GM23248 (cell line): ENCODE measurements around the gene HAPSTR1. TPM values are rescaled to one million over a fixed set of nuclear protein-coding genes. Genes with fewer than 3 reads are reported as not detected.

Experiments
- DNase-seq: peaks from one replicate; pipeline ENCODE4 v3.0.0-alpha.2; 2015
- H2AFZ ChIP-seq: fragments of 200-600 bp; sonication (generic); 2 replicates; pipeline ENCODE4 v1.6.1; 2016; ENCODE audit warnings: antibody characterized with exemption
- H3F3A ChIP-seq: fragments of 200-600 bp; sonication (generic); 2 replicates; pipeline ENCODE4 v1.6.1; 2016; ENCODE audit warnings: mild to moderate bottlenecking, antibody characterized with exemption, mixed run types; ENCODE audit not compliant: insufficient read depth
- H3K27ac ChIP-seq: fragments of 200-600 bp; sonication (generic); 2 replicates; pipeline ENCODE4 v1.5.1; 2016; ENCODE audit warnings: mild to moderate bottlenecking
- H3K27me3 ChIP-seq: fragments of 200-600 bp; sonication (generic); replicated peaks from 2 replicates; pipeline ENCODE4 v1.6.1; 2016; ENCODE audit warnings: mild to moderate bottlenecking; ENCODE audit not compliant: insufficient read depth
- H3K36me3 ChIP-seq: fragments of 200-600 bp; sonication (generic); 2 replicates; pipeline ENCODE4 v1.6.1; 2016; ENCODE audit warnings: low read depth, mild to moderate bottlenecking
- H3K4me1 ChIP-seq: fragments of 200-600 bp; sonication (generic); 2 replicates; pipeline ENCODE4 v1.6.1; 2016; ENCODE audit warnings: mild to moderate bottlenecking; ENCODE audit not compliant: insufficient read depth
- H3K4me2 ChIP-seq: fragments of 200-600 bp; sonication (generic); one replicate; pipeline ENCODE4 v1.6.1; 2016; ENCODE audit warnings: mild to moderate bottlenecking; ENCODE audit not compliant: unreplicated experiment
- H3K4me3 ChIP-seq: fragments of 200-600 bp; sonication (generic); 2 replicates; pipeline ENCODE4 v1.5.1; 2016; ENCODE audit warnings: mild to moderate bottlenecking
- H3K79me2 ChIP-seq: fragments of 200-600 bp; sonication (generic); 2 replicates; pipeline ENCODE4 v1.6.1; 2016; ENCODE audit warnings: mild to moderate bottlenecking; ENCODE audit not compliant: insufficient read depth
- H3K9ac ChIP-seq: fragments of 200-600 bp; sonication (generic); 2 replicates; pipeline ENCODE4 v1.6.1; 2016; ENCODE audit warnings: mild to moderate bottlenecking
- H3K9me2 ChIP-seq: fragments of 200-600 bp; sonication (generic); 2 replicates; pipeline ENCODE4 v1.6.1; 2016; ENCODE audit warnings: mixed run types, mild to moderate bottlenecking, moderate library complexity; ENCODE audit not compliant: insufficient read depth
- H3K9me3 ChIP-seq: fragments of 200-600 bp; sonication (generic); one replicate; pipeline ENCODE4 v1.6.1; 2017; ENCODE audit warnings: low read depth
- H4K20me1 ChIP-seq: fragments of 200-600 bp; sonication (generic); 2 replicates; pipeline ENCODE4 v1.6.0; 2016; ENCODE audit not compliant: insufficient read depth
- EZH2 ChIP-seq: fragments of 200-600 bp; sonication (generic); IDR thresholded peaks from 2 replicates; pipeline ENCODE4 v1.6.1; 2018; ENCODE audit warnings: antibody characterized with exemption, mild to moderate bottlenecking; ENCODE audit not compliant: insufficient read depth, poor library complexity, severe bottlenecking
- EZH2phosphoT487 ChIP-seq: fragments of 200-600 bp; sonication (generic); IDR thresholded peaks from 2 replicates; pipeline ENCODE4 v1.6.1; 2018; ENCODE audit warnings: antibody characterized with exemption, moderate library complexity, mild to moderate bottlenecking, low read depth; ENCODE audit not compliant: insufficient read depth
- WGBS, 2 experiments: methylation state at CpG; one replicate each; pipeline ENCODE4 v1.1.6; 2015 to 2017; ENCODE audit warnings: low lambda C conversion rate in 2 of 2, low coverage in 1 of 2; ENCODE audit errors: missing lambda C conversion rate in 2 of 2; 5-methylcytosine and 5-hydroxymethylcytosine counted together
- in situ Hi-C: fragments of 300-500 bp; cut with MboI; formaldehyde crosslinking; loops from 2 replicates; pipeline ENCODE4 v1.15.0; 2020
- polyA plus RNA-seq: library from polyadenylated mRNA; unstranded; fragments of >200 nt; fragmentation: Nextera tagmentation; extraction: Ambion mirVana; gene quantifications from 2 replicates; pipeline ENCODE4 v1.2.1, GENCODE V29; 2016
- total RNA-seq: library from RNA; depleted of rRNA; stranded (reverse); fragments of >200 nt; shearing (Covaris generic); gene quantifications from 2 replicates; pipeline ENCODE4 v1.2.3, GENCODE V29; 2014

Gene HAPSTR1
- total and polyA plus RNA-seq, 2 experiments from 2014 or later: 11.7 to 79.2 TPM

GRCh38 chr16:9095656-9096397 is 4.4 kb downstream of the HAPSTR1 start:
- peak overlapping the region; percentile 14; the same call in 1 of the 2 replicates for H3K27ac ChIP-seq
- peak overlapping the region; percentile 93 for H3K4me2 ChIP-seq
- H3K4me3 ChIP-seq: peak overlapping the region; percentile 87
- no peaks in the 10 kb centered on the region for H3K9me2 ChIP-seq
- WGBS, 2 experiments: 54 to 68% methylated on average over 1 of the region's 1 CpG
- H3K9ac ChIP-seq: peak overlapping the region; percentile 97; the same call in 1 of the 2 replicates
- H3F3A ChIP-seq: peaks cover 62% of the 10 kb centered on the region
- H2AFZ ChIP-seq: no peak overlapping the region
- H3K79me2 ChIP-seq: peaks cover 93% of the 10 kb centered on the region
- TF ChIP-seq EZH2: no peak
- TF ChIP-seq EZH2phosphoT487: no peak
- H3K27me3 ChIP-seq: no peaks in the 10 kb centered on the region
- in situ Hi-C loops: no loop called here
- peaks cover 63% of the 10 kb centered on the region for H4K20me1 ChIP-seq
- no peaks in the 10 kb centered on the region for H3K9me3 ChIP-seq
- DNase-seq: no peak
- H3K4me1 ChIP-seq: peaks cover 66% of the 10 kb centered on the region
- H3K36me3 ChIP-seq: peaks cover 24% of the 10 kb centered on the region

DNA sequence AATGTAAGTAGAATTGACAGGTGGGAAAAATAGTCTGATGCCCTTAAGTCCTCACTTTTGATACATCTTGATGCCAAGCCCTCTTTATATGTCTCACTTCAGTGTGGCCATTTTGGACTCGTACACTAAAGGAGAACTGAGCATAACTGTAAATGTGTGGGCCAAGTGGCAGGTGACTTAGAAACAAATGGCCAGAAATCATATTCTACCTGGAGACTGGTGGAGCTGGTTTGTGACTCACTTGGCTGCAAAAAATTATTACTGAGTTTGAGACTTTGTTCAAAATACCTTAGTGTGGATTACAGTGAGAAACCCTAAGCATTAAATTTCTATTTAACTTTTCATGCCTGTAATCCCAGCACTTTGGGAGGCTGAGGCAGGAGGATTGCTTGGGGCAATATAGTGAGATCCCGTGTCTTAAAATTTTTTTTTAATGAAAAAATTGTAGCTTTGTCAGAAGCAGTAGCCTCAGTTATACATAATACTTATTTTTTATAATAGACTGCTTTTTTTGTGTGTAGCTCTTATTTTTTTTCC is 5.0 kb downstream of the HAPSTR1 start:
- peaks cover 31% of the 10 kb centered on the region for H3K36me3 ChIP-seq
- peaks cover 68% of the 10 kb centered on the region for H3F3A ChIP-seq
- no peak for DNase-seq
- peak overlapping the region; percentile 93 for H3K4me2 ChIP-seq
- peaks cover 69% of the 10 kb centered on the region for H4K20me1 ChIP-seq
- peaks cover 100% of the 10 kb centered on the region for H3K79me2 ChIP-seq
- no peaks in the 10 kb centered on the region for H3K9me2 ChIP-seq
- in situ Hi-C loops: no loop called here
- H3K4me3 ChIP-seq: peak overlapping the region; percentile 87
- TF ChIP-seq EZH2 (no peak), EZH2phosphoT487 (no peak)
- H3K9ac ChIP-seq: peak overlapping the region; percentile 97; the same call in 1 of the 2 replicates
- no peaks in the 10 kb centered on the region for H3K9me3 ChIP-seq
- peak overlapping the region; percentile 14; the same call in 1 of the 2 replicates for H3K27ac ChIP-seq
- H2AFZ ChIP-seq: no peak overlapping the region
- H3K4me1 ChIP-seq: peaks cover 72% of the 10 kb centered on the region
- 76 to 84% methylated on average over 2 of the region's 2 CpGs for WGBS, 2 experiments
- H3K27me3 ChIP-seq: no peaks in the 10 kb centered on the region

DNA sequence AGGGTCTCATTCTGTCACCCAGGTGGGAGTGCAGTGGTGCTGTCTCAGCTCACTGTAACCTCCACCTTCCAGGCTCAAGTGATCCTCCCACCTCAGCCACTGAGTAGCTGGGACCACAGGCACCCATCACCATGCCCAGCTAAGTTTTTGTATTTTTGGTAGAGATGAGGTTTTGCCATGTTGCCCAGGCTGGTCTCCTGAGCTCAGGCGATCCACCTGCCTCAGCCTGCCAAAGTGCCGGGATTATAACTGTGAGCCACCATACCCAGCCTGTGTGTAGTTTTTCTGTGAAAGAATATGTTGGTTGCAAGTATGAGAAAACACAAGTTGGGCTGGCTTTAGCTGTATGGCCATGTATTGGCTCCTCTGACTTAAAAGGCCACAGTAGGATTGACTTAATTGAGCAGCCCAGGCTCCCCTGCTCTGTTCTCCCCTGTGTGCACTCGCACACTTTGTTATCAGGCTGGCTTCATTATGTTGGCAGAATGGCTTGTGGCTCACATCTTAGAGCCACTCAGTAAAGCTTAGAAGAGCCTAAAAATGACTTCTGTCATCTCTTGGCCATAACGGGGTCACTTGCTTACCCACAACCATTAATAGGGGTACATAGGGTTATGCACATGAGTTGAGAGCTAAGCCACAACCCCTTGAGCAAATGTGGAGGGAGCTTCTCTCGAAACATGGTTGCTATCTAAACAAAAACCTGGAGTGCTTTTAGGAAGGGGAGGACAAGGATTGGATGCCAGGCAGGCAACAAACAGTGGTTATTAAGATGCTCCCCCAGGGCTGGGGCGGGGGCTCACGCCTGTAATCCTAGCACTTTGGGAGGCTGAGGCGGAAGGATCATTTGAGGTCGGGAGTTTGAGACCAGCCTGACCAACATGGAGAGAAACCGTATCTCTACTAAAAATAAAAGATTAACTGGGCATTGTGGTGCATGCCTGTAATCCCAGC is 6.1 kb downstream of the HAPSTR1 start:
- no peak for DNase-seq
- peak overlapping the region; percentile 84 for H3K27ac ChIP-seq
- H3K79me2 ChIP-seq: peaks cover 100% of the 10 kb centered on the region
- H2AFZ ChIP-seq: no peak overlapping the region
- no peak overlapping the region; the same call in 1 of the 2 replicates for H3K9ac ChIP-seq
- H3K9me3 ChIP-seq: no peaks in the 10 kb centered on the region
- 78 to 82% methylated on average over 10 of the region's 10 CpGs for WGBS, 2 experiments
- H4K20me1 ChIP-seq: peaks cover 78% of the 10 kb centered on the region
- no peaks in the 10 kb centered on the region for H3K9me2 ChIP-seq
- peaks cover 79% of the 10 kb centered on the region for H3F3A ChIP-seq
- peak overlapping the region; percentile 5 for H3K4me2 ChIP-seq
- in situ Hi-C loops: no loop called here
- H3K4me3 ChIP-seq: no peak overlapping the region
- H3K27me3 ChIP-seq: no peaks in the 10 kb centered on the region
- TF ChIP-seq EZH2: no peak
- no peak for TF ChIP-seq EZH2phosphoT487
- H3K36me3 ChIP-seq: peaks cover 36% of the 10 kb centered on the region
- peaks cover 83% of the 10 kb centered on the region for H3K4me1 ChIP-seq
